ENCODE results near the gene PDE5A. TPM values are rescaled to one million over a fixed set of nuclear protein-coding genes. Genes with fewer than 3 reads are reported as not detected.

The PDE5A gene
- total RNA-seq, 1 experiment from 2014 or later, result 0.89 TPM

DNA sequence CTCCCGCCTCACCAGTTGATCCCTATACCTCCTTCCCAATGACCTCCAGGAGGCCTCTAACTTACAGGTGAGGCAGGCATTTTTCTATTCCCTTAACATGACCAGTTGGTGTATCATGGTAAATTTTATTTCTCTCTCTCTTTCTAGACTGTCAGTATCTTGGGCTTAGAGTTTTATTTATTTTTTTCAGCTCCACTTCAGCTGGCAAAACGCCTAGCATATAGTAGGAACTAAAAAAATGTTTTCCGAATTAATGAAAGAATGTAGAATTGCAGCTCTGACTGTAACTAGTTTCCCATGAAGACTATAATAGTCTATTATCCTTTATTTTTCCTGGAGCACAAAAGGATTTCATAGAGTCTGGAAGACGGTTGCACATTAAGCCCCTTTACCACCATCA, 84.8 kb downstream of the PDE5A start:
- Mint-ChIP-seq H3K4me3 (ENCODE audit: unreplicated experiment) (no peak overlapping the region), H3K4me1 (ENCODE audit: insufficient read depth, unreplicated experiment) (no peaks in the 10 kb centered on the region), H3K27me3 (ENCODE audit: insufficient read depth, unreplicated experiment) (no peaks in the 10 kb centered on the region), H3K36me3 (ENCODE audit: insufficient read depth, unreplicated experiment) (peaks cover 12% of the 10 kb centered on the region), H3K9me3 (ENCODE audit: unreplicated experiment) (no peaks in the 10 kb centered on the region), H3K27ac (ENCODE audit: low read depth, unreplicated experiment) (no peak overlapping the region)
- ChIA-PET POLR2A (no interaction called here), CTCF (interaction anchor here (0.7 kb wide), 1 partner anchor 754 kb away, joined by 3 read pairs; no protein-coding TSS in a partner anchor)
- TF ChIP-seq, protein P1, sequence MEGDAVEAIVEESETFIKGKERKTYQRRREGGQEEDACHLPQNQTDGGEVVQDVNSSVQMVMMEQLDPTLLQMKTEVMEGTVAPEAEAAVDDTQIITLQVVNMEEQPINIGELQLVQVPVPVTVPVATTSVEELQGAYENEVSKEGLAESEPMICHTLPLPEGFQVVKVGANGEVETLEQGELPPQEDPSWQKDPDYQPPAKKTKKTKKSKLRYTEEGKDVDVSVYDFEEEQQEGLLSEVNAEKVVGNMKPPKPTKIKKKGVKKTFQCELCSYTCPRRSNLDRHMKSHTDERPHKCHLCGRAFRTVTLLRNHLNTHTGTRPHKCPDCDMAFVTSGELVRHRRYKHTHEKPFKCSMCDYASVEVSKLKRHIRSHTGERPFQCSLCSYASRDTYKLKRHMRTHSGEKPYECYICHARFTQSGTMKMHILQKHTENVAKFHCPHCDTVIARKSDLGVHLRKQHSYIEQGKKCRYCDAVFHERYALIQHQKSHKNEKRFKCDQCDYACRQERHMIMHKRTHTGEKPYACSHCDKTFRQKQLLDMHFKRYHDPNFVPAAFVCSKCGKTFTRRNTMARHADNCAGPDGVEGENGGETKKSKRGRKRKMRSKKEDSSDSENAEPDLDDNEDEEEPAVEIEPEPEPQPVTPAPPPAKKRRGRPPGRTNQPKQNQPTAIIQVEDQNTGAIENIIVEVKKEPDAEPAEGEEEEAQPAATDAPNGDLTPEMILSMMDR (IDR thresholded peaks at IDR 0.05; ENCODE audit: unreplicated experiment), result no peak
- no TSS peak for BruUV-seq (replicated peaks)
- no peak for DNase-seq (ENCODE audit: unreplicated experiment)
- intact Hi-C loops (cut with micrococcal nuclease), result no loop called here

DNA sequence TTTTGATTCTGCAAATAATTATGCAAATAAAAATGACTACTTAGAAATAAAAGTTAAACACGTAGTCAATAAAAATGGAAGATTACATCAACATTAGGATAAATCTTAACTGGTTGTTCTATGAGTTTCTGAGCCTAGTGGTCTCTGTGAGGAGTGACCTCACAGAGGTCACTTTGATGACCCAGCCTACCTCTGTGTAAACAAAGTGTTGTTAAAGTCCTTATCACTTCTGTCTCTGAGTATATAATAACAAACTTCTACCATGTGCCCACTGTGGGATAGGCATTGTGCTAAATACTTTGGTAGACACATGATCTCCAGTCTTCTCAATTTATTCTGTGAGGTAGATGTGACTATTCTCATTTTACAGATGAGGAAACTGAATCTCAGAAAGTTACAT, 85.4 kb downstream of the PDE5A start:
- TF ChIP-seq, protein P1 (IDR thresholded peaks at IDR 0.05; ENCODE audit: unreplicated experiment), result no peak
- intact Hi-C loops (cut with micrococcal nuclease), result no loop called here
- BruUV-seq (replicated peaks), result no TSS peak
- Mint-ChIP-seq H3K27ac (ENCODE audit: low read depth, unreplicated experiment) (no peak overlapping the region), H3K36me3 (ENCODE audit: insufficient read depth, unreplicated experiment) (peaks cover 12% of the 10 kb centered on the region), H3K4me3 (ENCODE audit: unreplicated experiment) (no peak overlapping the region), H3K4me1 (ENCODE audit: insufficient read depth, unreplicated experiment) (no peaks in the 10 kb centered on the region), H3K9me3 (ENCODE audit: unreplicated experiment) (no peaks in the 10 kb centered on the region), H3K27me3 (ENCODE audit: insufficient read depth, unreplicated experiment) (no peaks in the 10 kb centered on the region)
- POLR2A ChIA-PET, result interaction anchor here (0.6 kb wide), 1 partner anchor 22 kb away, joined by 3 read pairs; no protein-coding TSS in a partner anchor
- no peak for DNase-seq (ENCODE audit: unreplicated experiment)
- CTCF ChIA-PET, result no interaction called here

DNA sequence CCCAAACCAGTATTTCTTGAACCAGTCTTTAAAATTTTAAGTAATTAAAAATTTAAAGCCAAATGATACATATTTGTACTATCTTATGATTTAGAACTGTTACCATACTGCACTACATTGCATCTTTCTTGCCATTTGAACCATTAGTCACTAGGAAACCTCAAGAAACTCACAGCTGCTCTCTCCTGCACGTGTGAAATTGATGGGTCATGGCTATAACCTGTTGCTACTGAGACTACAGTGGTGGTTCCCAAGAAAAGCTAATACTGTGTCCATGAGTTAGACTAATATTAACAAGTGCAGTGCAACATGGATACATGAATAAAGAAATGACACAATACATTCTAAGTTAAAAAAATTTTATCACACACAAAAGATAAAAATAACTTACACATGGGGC, 88.4 kb downstream of the PDE5A start:
- no peaks in the 10 kb centered on the region for H3K9me3 Mint-ChIP-seq (ENCODE audit: unreplicated experiment)
- ChIA-PET CTCF (interaction anchor here (0.7 to 2.3 kb wide), 2 partner anchors 88 to 516 kb away, joined by 3 to 13 read pairs; partner anchors contain the start of gene PDE5A), POLR2A (no interaction called here)
- intact Hi-C loops (cut with micrococcal nuclease), result no loop called here
- H3K4me1 Mint-ChIP-seq (ENCODE audit: insufficient read depth, unreplicated experiment), result no peaks in the 10 kb centered on the region
- no peak overlapping the region for H3K4me3 Mint-ChIP-seq (ENCODE audit: unreplicated experiment)
- H3K36me3 Mint-ChIP-seq (ENCODE audit: insufficient read depth, unreplicated experiment), result peaks cover 15% of the 10 kb centered on the region
- no peaks in the 10 kb centered on the region for H3K27me3 Mint-ChIP-seq (ENCODE audit: insufficient read depth, unreplicated experiment)
- no peak overlapping the region for H3K27ac Mint-ChIP-seq (ENCODE audit: low read depth, unreplicated experiment)
- BruUV-seq (replicated peaks), result no TSS peak
- no peak for DNase-seq (ENCODE audit: unreplicated experiment)
- TF ChIP-seq, protein P1 (IDR thresholded peaks at IDR 0.05; ENCODE audit: unreplicated experiment), result no peak

DNA sequence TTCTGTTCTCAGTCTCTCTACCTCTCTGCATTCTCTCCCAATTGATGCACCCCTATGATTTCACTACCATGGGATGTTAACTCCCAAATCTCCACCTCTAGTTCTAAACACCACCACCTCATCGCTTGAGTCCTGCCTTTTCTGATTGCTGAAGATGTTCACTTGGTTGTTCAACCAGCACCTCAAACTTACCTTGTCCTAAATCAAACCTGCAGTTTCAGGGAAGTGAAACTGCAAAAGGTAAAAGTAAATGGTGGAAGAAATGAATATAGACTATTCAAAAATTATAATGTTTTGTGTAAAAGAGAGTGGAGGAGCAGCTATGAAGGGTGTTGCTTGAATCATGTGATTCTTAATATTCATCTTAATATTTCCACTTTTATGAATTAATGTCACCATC, 91.0 kb downstream of the PDE5A start:
- Mint-ChIP-seq H3K27ac (ENCODE audit: low read depth, unreplicated experiment) (no peak overlapping the region), H3K9me3 (ENCODE audit: unreplicated experiment) (no peaks in the 10 kb centered on the region), H3K36me3 (ENCODE audit: insufficient read depth, unreplicated experiment) (peaks cover 4% of the 10 kb centered on the region), H3K4me3 (ENCODE audit: unreplicated experiment) (no peak overlapping the region), H3K27me3 (ENCODE audit: insufficient read depth, unreplicated experiment) (no peaks in the 10 kb centered on the region), H3K4me1 (ENCODE audit: insufficient read depth, unreplicated experiment) (no peaks in the 10 kb centered on the region)
- DNase-seq (ENCODE audit: unreplicated experiment), result no peak
- no TSS peak for BruUV-seq (replicated peaks)
- CTCF ChIA-PET, result no interaction called here
- POLR2A ChIA-PET, result interaction anchor here (0.6 kb wide), 2 partner anchors 18 to 91 kb away, joined by 3 to 4 read pairs; partner anchors contain the start of gene PDE5A
- intact Hi-C loops (cut with micrococcal nuclease), result no loop called here
- TF ChIP-seq, protein P1 (IDR thresholded peaks at IDR 0.05; ENCODE audit: unreplicated experiment), result no peak
